HG03066 (cell line): ENCODE results near the gene APAF1.

Experiments
- ATAC-seq: cut with Tn5 transposase; IDR thresholded peaks from one replicate; pipeline ENCODE4 v1.9.1; 2021; ENCODE audit warnings: low read depth; ENCODE audit not compliant: unreplicated experiment

Gene APAF1

DNA sequence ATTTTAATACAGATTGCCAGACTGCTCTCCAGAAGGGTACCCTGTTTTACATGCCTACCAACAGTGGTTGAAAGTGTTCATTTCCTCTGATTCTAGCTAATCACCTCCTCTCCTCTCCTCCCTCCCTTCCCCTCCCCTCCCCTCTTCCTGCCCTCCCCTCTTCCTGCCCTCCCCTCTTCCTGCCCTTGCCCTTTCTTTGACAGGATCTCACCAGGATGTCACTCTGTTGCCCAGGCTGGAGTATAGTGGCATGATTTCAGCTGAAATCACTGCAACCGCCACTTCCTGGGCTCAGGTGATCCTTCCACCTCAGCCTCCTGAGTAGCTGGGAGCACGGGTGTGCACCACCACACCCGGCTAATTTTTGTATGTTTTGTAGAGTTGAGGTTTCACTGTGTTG is 24.7 kb downstream of the APAF1 start:
- ATAC-seq: no peak

DNA sequence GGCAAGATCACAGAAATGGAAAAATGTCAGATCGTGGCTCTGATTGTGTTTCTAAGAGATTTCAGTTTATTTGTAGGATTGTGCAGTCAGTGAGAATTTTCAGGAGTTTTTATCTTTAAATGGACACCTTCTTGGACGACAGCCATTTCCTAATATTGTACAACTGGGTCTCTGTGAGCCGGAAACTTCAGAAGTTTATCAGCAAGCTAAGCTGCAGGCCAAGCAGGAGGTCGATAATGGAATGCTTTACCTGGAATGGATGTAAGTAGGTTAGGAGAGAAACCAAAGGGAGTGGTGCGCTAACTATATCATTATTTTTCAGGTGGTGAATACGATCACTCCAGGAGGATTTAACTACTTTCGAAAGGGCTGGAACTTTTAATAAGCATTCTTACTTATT is 26.4 kb downstream of the APAF1 start:
- no peak for ATAC-seq

DNA sequence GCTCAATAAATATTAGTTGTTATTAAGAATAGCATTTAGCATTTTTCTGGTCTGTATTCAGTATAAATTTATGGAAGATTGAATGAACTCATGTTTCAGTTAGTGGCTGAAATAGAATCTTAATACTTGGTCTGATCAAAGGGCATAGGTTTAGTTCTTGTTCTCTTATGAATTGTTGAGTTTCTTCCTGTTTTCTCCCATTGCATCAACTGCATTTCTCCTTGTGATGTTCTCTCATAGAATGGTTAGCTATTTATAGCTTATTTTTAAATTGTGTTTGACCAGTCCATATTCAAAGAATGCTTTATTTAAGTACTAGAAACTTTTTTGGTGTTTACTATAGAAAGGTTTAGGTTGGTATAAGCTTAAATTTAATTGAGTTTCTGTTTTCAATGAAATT is 29.8 kb downstream of the APAF1 start:
- no peak for ATAC-seq

DNA sequence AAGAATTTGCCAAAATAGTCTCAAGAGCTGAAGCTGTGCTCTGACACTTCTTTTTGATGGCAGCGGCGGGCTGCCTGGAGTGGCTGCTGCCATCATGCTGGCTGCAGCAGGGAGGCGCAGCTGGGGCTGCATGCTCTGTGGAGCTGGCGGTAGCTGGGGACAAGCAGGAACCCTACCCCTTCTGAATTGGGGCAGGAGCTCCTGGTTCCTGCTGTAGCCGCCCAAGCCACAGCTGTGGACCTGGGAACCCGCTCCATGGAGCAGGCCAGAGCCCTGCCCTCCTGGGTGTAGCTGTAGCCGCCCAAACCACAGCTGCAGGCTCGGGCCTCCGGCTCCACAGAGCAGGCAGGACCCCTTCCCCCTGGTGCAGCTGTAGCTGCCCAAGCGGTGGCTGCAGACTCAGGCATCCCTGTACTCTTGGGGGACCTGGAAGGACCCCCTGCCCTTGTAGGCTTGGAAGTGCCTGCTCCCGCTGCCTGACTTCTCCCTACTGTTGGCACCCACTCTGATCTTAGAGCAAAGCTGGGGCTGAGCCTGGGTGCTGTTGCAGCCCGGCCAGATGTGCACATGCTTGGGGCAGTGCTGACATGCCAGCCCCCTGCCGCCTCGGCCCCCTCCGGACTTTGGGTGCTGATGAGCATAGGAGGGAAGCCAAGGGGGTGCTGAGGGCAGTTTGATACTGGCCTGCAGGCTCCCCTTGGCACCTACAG is 33.3 kb downstream of the APAF1 start:
- no peak for ATAC-seq

DNA sequence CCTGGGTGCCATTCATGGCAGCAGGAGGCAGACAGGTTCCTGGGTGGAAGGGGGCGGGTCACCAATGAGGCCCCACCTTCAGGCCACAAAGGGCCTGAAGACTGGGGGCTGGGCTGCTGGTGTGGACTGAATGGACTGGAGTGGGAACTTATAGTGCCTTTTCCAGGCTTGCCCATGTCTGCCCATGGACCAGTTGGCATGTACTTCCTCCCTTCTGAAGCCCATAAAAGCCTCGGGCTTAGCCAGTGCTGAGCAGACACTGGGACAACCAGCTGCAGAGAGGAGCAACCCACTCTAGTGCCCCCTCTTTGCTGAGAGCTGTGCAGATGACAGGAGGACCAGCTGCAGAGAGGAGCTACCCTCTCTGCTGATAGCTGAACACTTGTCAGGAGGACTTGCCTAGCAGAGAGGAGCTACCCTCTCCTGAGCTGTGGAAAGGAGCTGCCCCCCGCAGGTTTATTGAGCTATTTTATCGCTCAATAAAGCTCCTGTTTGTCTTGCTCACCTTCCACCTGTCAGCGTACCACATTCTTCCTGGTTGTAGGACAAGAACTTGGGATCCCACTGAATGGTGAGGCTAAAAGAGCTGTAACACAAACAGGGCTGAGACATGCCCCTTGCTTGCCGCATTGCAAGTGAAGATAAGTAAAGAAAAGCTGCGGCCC is 34.0 kb downstream of the APAF1 start:
- ATAC-seq: no peak

DNA sequence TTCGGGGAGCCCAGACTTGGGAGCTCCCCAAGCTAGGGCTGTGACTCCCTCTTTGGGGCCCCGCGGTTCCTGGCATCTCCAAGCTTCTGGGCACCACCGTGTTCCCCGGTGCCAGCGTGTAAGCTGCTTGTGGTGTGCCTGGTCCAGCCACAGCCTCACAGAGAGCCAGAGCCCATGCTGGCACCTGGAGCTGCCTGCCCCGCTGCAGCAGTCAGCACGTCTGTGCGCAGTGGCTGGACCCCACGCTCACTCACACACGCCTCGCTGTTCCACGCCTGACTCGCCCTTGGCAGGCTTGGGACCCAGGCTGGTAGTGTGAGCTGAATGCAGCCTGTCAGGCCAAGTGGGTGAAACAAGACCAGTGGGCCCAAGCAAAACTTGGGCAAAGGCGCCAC is 34.5 kb downstream of the APAF1 start:
- no peak for ATAC-seq

DNA sequence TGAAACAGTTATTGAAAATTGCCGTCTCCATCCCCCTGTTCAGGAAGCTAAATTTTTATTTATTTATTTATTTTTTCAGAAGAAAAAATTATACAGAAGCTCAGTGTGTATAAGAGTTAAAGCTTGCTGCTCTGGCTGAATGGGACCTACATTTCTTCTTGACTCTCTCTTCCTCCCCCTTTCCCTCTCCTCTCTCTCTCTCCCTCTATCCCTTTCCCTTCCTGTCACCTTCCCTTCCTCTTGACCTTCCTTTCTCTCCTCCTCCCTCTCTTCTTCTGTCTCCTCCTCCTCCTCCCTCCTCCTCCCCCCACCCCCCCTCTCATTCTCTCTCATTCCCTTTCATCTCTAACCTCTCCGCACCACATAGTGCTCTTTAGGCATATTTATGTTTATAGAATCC is 39.1 kb downstream of the APAF1 start:
- ATAC-seq: no peak

DNA sequence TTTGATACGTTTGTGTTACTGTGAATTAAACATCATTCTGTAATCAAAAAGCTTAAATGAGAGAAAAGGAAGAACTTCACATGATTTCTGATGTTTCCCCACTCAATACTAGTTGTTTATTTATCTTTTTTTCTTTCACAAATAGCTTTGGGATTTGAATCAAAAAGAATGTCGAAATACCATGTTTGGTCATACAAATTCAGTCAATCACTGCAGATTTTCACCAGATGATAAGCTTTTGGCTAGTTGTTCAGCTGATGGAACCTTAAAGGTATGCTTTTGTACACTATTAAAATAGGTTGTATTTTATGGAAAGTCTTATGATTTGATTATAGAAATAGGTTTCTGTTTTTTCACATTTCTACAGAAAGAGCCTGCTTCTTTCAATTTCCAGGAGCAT is 41.5 kb downstream of the APAF1 start:
- ATAC-seq: no peak

DNA sequence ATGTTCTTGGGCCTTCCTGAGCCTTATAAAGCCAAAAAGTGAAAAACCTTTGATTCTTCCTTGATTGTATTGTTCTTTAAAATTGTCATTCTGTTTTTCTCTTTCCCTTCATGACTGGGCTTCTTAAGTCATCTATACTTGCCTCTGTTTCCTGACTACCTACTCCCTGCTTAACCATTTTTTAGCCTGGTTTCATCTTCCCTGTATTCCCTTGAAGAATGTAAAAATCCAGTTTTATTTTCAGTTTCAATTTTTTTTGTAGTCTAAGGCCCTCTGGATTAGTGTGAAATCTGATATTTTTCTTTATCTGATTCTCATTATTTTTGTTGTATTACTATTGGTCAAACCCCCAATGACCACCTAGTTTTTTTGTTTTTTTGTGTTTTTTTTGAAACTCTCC is 46.3 kb downstream of the APAF1 start:
- ATAC-seq: no peak

DNA sequence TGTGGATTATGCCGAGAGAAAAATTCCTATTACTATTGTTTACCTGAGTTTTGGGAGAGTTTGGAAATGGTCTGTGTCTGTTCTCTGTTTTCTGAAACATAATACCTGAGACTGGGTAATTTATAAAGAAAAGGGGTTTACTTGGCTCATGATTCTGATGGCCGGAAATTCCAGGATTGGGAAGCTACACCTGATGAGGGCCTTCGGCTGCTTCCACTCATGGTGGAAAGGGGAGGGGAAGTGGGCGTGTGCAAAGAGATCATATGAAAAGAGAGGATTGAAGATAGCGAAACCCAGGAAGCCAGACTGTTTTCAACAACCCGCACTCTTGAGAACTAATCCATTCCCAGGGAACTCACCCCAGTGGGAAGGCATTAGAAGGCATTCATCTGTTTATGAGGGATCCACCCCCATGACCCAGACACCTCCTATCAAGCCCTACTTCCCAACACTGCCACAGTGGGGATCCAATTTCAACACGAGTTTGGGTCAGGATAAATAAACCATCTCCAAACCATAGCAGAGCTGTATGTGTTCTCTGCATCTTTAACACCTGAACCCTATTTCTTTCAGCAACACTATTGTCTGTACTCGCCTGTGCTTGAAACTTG is 51.1 kb downstream of the APAF1 start:
- ATAC-seq: no peak

DNA sequence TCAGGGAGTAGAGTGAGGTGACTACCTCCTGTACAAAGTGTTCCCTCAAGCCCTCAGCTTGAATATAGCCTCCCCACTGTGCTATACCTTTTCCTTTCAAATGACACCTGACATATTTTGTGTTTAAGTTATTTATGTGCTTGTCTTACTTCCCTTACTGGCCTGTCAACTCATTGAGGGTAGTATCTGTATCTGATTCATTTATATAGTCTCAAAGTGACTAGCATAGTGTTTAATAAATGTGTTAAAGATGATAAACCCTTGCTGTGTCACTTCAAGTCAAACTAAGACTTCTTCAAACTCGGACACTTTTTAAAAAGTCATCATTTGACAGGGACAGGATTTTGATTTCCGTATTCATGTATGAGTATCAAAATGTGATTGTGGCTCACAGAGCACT is 52.1 kb downstream of the APAF1 start:
- no peak for ATAC-seq

DNA sequence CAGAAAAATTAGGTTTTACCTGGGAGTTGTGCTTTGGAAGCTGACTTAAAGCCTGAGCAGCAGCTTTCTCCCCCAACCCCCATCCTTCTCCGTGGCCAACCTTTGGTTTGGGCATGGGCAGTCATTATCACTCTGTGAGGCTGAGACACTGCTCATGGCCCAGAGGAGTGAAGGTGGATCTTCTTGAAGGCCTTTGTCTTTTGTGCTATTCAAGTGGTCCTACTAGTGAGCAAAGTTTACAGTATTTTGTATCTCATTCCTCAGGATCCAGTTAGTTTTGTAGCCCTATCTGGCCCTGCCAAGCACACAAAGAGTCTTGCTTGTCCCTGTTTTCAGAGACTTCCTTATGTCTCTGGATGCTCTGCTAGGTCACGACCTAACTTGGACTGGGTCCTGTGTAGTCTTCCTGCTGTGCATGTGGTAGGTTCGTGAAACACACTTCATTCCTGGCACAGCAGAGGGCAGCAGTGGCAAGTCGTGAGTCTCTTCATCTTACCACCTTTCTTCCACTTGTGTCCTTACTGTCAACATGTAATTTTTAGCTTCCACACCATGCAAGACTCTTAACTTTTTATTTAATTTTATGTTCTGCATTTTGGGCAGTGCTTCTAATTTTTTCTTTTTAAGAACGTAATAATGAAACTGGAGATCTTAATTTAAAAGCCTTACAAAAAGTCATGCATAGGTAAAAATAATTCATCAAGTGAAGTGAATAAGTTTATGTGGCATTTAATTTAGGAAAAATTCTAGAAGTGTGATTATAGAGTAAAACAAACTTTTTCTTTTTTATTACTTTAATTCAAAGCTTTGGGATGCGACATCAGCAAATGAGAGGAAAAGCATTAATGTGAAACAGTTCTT is 53.7 kb downstream of the APAF1 start:
- peak; percentile 95 for ATAC-seq

DNA sequence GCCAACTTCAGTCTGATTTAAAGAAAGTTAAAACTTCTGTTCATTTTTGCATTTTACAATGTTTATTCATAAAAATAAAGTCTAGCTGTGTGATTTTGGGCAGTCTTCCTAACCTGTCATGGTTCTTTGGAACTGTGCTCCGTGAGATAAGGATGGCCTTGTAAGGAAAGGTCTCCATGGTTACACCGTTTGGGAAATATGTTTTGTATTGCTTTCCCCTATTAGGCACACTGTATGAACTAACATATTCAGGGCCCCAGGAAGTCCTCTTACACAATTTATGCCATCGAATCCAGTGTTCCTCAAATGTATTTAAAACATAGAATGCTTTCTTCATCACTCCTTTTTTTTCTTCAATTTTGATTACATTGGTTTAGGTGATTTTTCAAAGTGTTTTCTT is 54.5 kb downstream of the APAF1 start:
- no peak for ATAC-seq

DNA sequence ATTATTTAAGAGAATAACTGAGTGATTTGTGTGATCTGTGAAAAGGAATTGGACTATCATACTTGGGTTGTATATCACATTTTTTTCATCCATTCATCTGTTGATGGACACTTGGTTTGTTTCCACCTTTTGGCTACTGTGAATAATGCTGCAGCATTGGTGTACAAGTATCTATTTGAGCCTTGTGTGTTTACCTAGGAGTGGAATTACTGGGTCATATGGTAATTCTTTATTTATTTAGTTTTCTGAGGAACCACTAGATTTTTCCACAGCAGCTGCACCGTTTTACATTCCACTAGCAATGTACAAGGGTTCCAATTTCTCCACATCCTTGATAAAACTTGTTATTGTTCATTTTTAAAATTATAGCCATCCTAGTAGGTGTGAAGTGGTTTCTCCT is 56.1 kb downstream of the APAF1 start:
- ATAC-seq: no peak

DNA sequence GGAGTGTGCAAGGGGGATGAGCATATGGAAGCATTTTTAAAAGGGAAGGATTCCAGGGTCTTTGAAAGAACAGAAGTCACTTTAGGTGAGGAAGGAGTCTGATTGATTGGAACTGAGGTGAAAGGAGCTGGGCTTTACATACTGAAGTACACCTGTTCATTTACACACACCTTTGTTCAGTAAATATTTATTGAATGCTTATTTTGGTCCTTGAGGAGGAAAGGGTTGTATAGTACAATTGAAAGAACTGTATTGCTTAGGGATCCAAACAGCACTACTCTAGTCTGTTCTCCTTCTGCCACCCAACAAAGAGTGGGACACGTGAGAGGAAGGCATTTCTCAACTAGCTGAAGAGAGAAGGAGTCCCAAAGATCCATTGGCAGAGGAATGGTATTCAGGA is 63.9 kb downstream of the APAF1 start:
- ATAC-seq: no peak

DNA sequence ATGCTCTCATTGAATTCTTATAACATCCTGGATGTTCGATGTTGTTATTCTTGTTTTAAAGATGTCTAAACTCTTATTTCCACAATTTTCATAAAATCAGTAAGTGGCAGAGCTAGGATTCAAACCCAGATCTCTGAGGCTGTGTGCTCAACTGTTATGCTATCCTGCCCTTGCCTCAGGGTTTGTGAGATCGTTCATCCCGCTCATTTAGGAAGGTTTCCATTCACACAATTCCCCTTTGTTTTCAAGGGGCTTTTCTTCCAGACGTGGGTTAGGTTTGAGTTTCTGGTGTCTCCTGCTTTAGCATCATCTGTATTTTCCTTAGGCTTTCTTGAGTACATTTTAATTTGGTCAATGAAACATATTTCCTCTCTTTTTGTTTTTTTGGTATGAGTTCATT is 69.3 kb downstream of the APAF1 start:
- ATAC-seq: no peak

DNA sequence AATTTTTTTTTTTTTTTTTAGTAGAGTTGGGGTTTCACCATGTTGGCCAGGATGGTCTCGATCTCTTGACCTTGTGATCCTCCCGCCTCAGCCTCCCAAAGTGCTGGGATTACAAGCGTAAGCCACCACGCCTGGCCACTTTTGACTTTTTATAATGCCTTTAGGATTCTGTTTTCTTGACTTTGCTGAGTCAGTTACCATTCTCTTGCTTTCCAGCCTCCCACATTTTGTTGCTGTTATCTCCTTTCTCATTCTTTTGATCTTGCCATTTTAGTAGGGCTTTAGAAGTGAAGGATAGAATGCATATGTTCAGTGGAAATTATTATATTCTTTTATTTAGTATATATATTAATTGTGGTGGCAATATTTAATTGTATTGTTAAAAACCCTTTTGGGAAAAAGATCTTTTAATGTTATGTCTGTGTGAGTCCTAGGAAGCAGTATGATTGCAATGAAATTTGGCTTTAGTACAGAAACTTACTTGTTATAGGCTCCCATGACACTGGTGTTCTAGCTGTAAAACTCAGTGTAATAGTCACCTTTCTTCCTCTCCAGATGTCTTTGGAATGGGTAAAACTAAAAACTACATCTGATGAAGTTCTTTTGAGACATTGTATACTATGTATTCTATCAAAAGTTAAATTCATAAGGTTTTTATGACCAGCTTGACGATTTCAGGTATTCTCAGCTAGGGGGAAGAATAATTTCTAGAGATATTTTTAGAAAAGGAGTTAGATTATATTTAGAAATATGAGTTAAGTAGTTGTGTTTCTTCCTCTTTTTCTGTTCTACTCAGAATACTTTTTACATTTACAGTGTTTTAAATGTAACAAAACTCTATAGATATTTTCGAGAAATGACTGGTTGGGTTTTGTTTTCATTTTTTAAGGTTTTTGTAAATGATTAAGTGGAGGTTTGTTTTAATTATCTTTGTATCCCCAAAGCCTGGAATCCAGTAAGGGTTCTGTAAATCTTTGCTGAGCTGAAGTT is 74.7 kb downstream of the APAF1 start:
- peak; percentile 54 for ATAC-seq

DNA sequence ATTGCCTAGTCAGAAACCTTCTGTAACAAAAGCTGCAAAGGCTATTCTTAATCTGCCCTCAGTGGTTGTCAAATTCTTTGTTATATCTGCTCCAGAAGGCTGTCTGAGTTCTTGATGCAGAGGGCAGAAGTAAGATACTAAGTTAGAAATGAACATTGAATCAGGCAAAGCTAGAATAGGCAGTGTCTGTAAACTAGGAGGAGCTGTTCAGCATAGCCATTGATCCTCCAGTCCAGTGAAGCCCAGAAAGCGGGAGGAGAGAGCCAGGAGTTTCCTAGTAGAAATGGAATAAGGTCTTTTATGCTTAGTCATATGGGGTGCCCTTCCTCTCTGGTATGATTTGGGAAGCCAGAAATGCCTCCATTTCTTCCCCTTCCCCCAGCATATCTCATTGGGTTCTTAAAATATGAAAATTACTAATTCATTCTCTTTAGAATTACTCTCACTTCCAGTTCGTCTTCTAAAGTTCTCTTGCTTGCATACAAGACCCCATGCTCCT is 76.2 kb downstream of the APAF1 start:
- ATAC-seq: no peak

DNA sequence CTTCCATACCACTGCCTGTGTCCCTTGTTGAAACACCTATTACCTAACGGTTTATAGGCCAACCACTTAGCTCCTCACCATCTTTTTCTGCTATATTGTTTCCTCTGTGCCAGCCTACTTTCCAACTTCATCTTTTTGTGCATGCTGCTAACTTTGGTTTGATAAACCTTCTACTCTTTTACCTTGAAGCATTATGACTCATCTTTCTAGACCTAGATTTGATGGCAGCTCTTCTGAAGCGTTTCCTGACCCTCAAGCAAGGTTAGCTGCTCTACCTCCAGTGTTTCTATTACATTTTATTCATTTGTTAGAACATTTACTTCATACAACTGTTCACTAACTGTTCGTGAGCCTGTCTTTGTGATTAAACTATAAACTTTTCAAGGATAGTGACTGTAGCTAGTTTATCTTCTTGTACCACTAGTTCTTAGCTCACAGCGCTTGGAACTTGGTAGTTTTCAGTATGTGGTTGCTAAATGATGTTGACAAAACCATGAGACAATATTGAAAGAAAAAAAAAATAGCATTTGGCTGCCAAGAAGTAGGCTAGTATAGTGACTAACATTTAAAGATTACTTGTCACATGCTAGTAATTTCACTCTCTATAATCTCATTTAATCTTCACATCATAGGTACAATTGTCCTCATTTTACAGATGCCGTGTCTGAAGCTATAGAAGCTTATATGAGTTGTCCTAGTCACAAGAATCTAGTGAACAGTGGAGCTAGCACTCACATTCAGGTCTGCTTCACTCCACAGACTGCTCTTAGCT is 79.5 kb downstream of the APAF1 start:
- ATAC-seq: no peak
